ENCODE data around the gene IRAK2. TPM values are rescaled to one million over a fixed set of nuclear protein-coding genes. Genes with fewer than 3 reads are reported as not detected.
A peak's percentile ranks its signal among the peaks of the same experiment; 100 is the strongest.

The IRAK2 gene
- total RNA-seq, 1 experiment from 2014 or later = 0.83 TPM

DNA sequence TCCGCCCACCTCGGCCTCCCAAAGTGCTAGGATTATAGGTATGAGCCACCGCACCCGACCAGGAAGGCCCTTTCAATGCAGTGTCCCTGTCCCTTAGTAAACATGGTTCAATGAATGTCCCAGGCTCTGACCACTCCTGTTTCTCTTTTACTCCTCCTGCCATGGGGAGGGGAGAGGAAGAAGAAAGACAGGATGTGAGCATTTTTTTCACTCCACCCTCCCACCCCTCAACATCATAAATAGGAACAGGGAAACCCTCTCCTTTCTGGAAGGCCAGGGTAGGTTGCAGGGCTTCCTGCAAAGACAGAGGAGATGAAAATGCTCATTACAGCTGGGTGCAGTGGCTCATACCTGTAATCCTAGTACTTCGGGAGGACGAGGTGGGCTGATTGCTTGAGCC is 76.1 kb downstream of the IRAK2 start:
- DNase-seq = no peak
- H3K4me3 ChIP-seq (ENCODE audit: insufficient read depth, low read depth, low read length) = no peak overlapping the region
- H3K36me3 ChIP-seq (replicated peaks; ENCODE audit: control insufficient read depth, insufficient read depth, low read length) = no peaks in the 10 kb centered on the region
- H3K27me3 ChIP-seq (ENCODE audit: control insufficient read depth, insufficient read depth, low read length) = no peaks in the 10 kb centered on the region

GRCh38 chr3:10242182-10243065 is 77.7 kb downstream of the IRAK2 start:
- Histone ChIP-seq H3K4me3 (ENCODE audit: insufficient read depth, low read depth, low read length) (no peak overlapping the region), H3K36me3 (replicated peaks; ENCODE audit: control insufficient read depth, insufficient read depth, low read length) (no peaks in the 10 kb centered on the region), H3K27me3 (ENCODE audit: control insufficient read depth, insufficient read depth, low read length) (no peaks in the 10 kb centered on the region)
- no peak for DNase-seq

DNA sequence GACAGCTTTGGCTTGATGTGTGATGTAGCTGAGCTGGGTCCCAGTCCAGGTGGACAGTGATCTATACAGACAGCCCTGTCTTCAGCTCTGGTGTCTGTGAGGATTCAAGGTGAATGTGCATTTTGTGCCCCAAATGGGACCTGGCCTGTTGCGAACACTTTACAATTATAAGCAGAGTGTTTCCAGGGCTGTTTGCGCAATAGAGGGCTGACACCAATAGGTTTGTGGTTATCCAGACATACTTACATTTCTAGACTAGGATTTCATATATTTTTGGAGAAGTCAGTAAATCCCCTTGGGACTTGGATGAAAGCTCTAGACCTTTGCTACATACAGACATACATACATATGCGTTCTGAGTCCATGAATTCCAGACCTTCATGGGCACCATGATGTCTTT is 79.3 kb downstream of the IRAK2 start:
- Histone ChIP-seq H3K36me3 (replicated peaks; ENCODE audit: control insufficient read depth, insufficient read depth, low read length) (no peaks in the 10 kb centered on the region), H3K27me3 (ENCODE audit: control insufficient read depth, insufficient read depth, low read length) (no peaks in the 10 kb centered on the region), H3K4me3 (ENCODE audit: insufficient read depth, low read depth, low read length) (no peak overlapping the region)
- DNase-seq = no peak

GRCh38 chr3:10245081-10245712 is 80.5 kb downstream of the IRAK2 start:
- 0 out of 2 replicates have a peak, but pooled peaks cover 1% of the 10 kb centered on the region for H3K36me3 ChIP-seq (replicated peaks; ENCODE audit: control insufficient read depth, insufficient read depth, low read length)
- DNase-seq = no peak
- no peaks in the 10 kb centered on the region for H3K27me3 ChIP-seq (ENCODE audit: control insufficient read depth, insufficient read depth, low read length)
- no peak overlapping the region for H3K4me3 ChIP-seq (ENCODE audit: insufficient read depth, low read depth, low read length)

DNA sequence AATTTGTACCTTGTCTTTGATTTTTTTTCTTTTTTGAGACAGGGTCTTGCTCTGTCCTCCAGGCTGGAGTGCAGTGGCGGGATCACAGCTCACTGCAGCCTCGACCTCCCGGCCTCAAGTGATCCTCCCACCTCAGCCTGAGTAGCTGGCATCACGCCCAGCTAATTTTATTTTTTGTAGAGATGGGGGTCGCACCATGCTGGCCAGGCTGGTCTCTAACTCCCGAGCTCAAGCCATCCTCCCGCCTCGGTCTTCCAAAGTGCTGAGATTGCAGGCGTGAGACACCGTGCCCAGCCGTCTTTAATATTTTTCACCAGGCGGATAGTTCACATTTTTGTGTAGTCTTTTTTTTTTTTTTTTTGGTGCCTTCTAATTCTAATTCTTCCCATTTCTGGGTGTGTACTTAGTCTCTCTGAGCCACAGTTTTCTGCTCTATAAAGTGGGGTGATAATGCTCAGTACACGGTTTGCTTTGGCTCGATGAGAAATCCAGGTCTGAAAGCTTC is 83.0 kb downstream of the IRAK2 start:
- H3K36me3 ChIP-seq (replicated peaks; ENCODE audit: control insufficient read depth, insufficient read depth, low read length) = 0 out of 2 replicates have a peak, but pooled peaks cover 3% of the 10 kb centered on the region
- no peaks in the 10 kb centered on the region for H3K27me3 ChIP-seq (ENCODE audit: control insufficient read depth, insufficient read depth, low read length)
- no peak overlapping the region for H3K4me3 ChIP-seq (ENCODE audit: insufficient read depth, low read depth, low read length)
- no peak for DNase-seq

GRCh38 chr3:10248184-10248983 is 83.7 kb downstream of the IRAK2 start, which contains the start of gene TATDN2:
Gene TATDN2 (plus strand): TSS chr3:10248459. CDS start chr3:10249201, 742 bp downstream.
- 0 out of 2 replicates have a peak, but pooled peaks cover 6% of the 10 kb centered on the region for H3K36me3 ChIP-seq (replicated peaks; ENCODE audit: control insufficient read depth, insufficient read depth, low read length)
- H3K4me3 ChIP-seq (ENCODE audit: insufficient read depth, low read depth, low read length) = peak within 1 kb of the TSS; percentile 91
- DNase-seq = peak; percentile 99
- H3K27me3 ChIP-seq (ENCODE audit: control insufficient read depth, insufficient read depth, low read length) = no peaks in the 10 kb centered on the region

GRCh38 chr3:10248984-10249748 is 84.4 kb downstream of the IRAK2 start:
- no peaks in the 10 kb centered on the region for H3K27me3 ChIP-seq (ENCODE audit: control insufficient read depth, insufficient read depth, low read length)
- peak overlapping the region; percentile 91 for H3K4me3 ChIP-seq (ENCODE audit: insufficient read depth, low read depth, low read length)
- peak; percentile 72 for DNase-seq
- peaks cover 8% of the 10 kb centered on the region for H3K36me3 ChIP-seq (replicated peaks; ENCODE audit: control insufficient read depth, insufficient read depth, low read length)

DNA sequence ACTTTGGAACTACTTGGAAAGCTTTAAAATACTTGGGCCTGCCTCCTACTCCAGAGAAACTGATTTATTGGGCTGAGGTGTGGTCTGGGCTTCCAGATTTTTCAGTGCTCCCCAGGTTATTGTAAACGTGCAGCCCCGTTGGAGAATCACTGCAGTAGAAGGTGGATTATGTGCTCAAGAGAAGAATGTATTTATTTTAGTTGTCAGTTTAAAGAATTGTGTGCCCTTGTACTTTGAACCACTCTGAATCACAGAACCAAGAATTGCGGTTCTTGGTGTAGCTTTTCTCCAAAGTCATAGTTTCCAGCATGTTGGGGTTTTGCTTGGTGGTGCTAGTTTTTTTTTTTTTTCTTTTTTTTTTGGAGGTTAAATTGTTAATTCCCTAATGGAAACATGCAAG is 85.1 kb downstream of the IRAK2 start:
- Histone ChIP-seq H3K36me3 (replicated peaks; ENCODE audit: control insufficient read depth, insufficient read depth, low read length) (peaks cover 10% of the 10 kb centered on the region), H3K4me3 (ENCODE audit: insufficient read depth, low read depth, low read length) (peak overlapping the region; percentile 91), H3K27me3 (ENCODE audit: control insufficient read depth, insufficient read depth, low read length) (no peaks in the 10 kb centered on the region)
- DNase-seq = no peak

GRCh38 chr3:10251006-10251405 is 86.3 kb downstream of the IRAK2 start:
- DNase-seq = no peak
- peaks cover 10% of the 10 kb centered on the region for H3K36me3 ChIP-seq (replicated peaks; ENCODE audit: control insufficient read depth, insufficient read depth, low read length)
- no peaks in the 10 kb centered on the region for H3K27me3 ChIP-seq (ENCODE audit: control insufficient read depth, insufficient read depth, low read length)
- H3K4me3 ChIP-seq (ENCODE audit: insufficient read depth, low read depth, low read length) = no peak overlapping the region

DNA sequence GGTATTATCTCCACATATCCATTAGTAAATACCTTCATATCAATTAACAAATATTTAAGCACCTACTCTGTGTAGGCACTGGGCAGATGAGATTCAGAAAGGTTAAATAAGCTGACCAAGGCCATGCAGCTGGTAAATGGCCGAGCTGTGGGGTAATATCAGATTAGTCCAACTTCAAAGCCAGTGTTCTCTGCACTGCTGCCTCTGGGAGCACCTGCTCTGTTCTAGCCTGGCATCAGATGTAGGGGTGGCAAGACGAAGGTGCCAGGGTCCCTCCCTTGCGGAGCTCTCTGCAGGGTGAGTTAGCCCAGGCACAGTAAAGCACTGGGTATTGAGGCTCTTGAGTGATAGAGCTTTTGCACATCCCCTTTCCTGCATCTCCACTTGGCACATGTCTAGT is 89.0 kb downstream of the IRAK2 start:
- Histone ChIP-seq H3K4me3 (ENCODE audit: insufficient read depth, low read depth, low read length) (no peak overlapping the region), H3K36me3 (replicated peaks; ENCODE audit: control insufficient read depth, insufficient read depth, low read length) (peaks cover 11% of the 10 kb centered on the region), H3K27me3 (ENCODE audit: control insufficient read depth, insufficient read depth, low read length) (no peaks in the 10 kb centered on the region)
- no peak for DNase-seq

- Histone ChIP-seq H3K36me3 (replicated peaks; ENCODE audit: control insufficient read depth, insufficient read depth, low read length) (peaks cover 20% of the 10 kb centered on the region), H3K4me3 (ENCODE audit: insufficient read depth, low read depth, low read length) (no peak overlapping the region), H3K27me3 (ENCODE audit: control insufficient read depth, insufficient read depth, low read length) (no peaks in the 10 kb centered on the region)
- DNase-seq = no peak
These were observed 91.1 kb downstream of the IRAK2 start for GRCh38 chr3:10255835-10256234.

GRCh38 chr3:10259036-10259435 is 94.3 kb downstream of the IRAK2 start:
- H3K27me3 ChIP-seq (ENCODE audit: control insufficient read depth, insufficient read depth, low read length) = no peaks in the 10 kb centered on the region
- no peak overlapping the region for H3K4me3 ChIP-seq (ENCODE audit: insufficient read depth, low read depth, low read length)

DNA sequence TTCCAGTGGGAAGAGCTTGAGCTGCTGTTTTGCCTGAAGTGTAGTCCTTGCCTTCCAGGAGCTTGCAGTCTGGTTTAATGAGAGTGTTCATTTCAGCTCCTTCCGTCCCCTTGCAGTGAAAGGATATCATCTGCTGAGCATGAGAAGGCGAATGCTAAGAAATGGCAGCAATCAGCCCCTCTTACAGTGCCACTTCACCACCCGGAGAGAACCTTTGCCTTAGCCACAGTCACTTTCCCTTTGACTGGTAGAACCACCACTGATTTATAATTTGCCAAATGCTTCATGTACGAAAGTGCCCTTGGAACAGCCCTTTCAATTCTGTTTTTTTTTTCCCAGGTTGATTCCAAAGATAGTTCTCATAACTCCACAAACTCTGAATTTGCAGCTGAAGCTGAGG is 95.1 kb downstream of the IRAK2 start:
- Histone ChIP-seq H3K36me3 (replicated peaks; ENCODE audit: control insufficient read depth, insufficient read depth, low read length) (peaks cover 15% of the 10 kb centered on the region), H3K4me3 (ENCODE audit: insufficient read depth, low read depth, low read length) (no peak overlapping the region), H3K27me3 (ENCODE audit: control insufficient read depth, insufficient read depth, low read length) (no peaks in the 10 kb centered on the region)
- no peak for DNase-seq

More at GRCh38 chr3:10259036-10259435, 94.3 kb downstream of the IRAK2 start:
- peaks cover 16% of the 10 kb centered on the region for H3K36me3 ChIP-seq (replicated peaks; ENCODE audit: control insufficient read depth, insufficient read depth, low read length)
- no peak for DNase-seq

Measured in H7 (cell line).